A673 (cell line): ENCODE measurements around the gene PHTF1.

Experiments
- CTCF ChIP-seq: fragments of 300-800, 200-600 bp; sonication (generic); conservative IDR thresholded peaks from 2 replicates; pipeline ENCODE4 v1.5.1; 2017; ENCODE audit warnings: low read depth, mild to moderate bottlenecking, antibody characterized with exemption, low read length, moderate library complexity, mixed read lengths
- EZH2 ChIP-seq: fragments of 200-600 bp; sonication (generic); IDR thresholded peaks from 2 replicates; pipeline ENCODE4 v1.6.1; 2017; ENCODE audit warnings: borderline replicate concordance, low read depth, mild to moderate bottlenecking, mixed read lengths, antibody characterized with exemption, low read length; ENCODE audit not compliant: poor library complexity, severe bottlenecking

- TF ChIP-seq EZH2 (no peak), CTCF (no peak)
These were observed 33.7 kb upstream of the PHTF1 start for GRCh38 chr1:113792986-113793385.
